ENCODE results near the gene PDZD8.

PDZD8 gene

DNA sequence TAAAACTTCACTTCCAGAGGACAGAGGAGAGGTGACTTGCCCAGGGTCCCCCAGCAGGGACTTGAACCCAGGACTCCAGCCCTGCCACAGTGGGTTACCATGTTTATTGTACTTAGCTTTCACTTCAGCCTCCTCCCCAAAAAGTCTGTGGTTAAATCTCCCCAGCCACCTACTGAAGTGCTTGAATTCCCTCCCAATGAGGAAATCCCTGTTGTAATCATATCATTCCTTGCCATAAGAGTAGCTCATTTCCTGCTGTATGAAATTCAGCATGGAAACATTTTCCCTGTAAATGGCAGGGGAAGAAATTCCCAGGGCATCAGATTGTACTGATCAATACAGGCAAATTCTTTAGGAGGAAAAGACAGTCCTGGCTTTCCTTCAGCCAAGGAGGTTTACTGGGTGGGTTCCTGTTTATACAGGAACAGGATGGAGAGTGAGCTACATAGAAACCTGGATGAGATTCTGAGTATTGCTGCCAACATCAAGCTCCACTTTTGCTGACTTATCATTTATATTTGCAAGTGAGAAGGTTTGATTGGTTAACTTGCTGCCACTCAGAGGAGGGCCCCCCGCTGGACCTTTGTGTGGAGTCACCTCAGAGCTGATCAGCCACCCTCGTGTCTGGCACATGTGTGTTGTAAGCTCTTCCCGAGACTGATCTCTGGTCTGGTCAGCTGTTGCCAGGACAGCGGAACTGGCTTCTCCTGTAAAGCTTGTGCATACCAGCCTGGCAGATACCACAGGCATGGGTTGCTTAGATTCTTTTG is 16.4 kb upstream of the PDZD8 start:
- Histone ChIP-seq H3K27me3 (replicated peaks; ENCODE audit: control insufficient read depth, insufficient read depth, low read length, poor library complexity, severe bottlenecking) (no peaks in the 10 kb centered on the region), H3K4me1 (ENCODE audit: control insufficient read depth, insufficient read depth, low read length, poor library complexity, severe bottlenecking) (no peaks in the 10 kb centered on the region), H3K36me3 (ENCODE audit: control insufficient read depth, insufficient read depth, low read length) (no peaks in the 10 kb centered on the region), H3K4me3 (ENCODE audit: insufficient read depth, low read depth, low read length, poor library complexity, severe bottlenecking) (no peak overlapping the region), H3K27ac (ENCODE audit: insufficient read depth, low read length, poor library complexity, severe bottlenecking) (no peak overlapping the region), H3K9me3 (ENCODE audit: control insufficient read depth, low read length) (no peaks in the 10 kb centered on the region)
- no peak for DNase-seq

DNA sequence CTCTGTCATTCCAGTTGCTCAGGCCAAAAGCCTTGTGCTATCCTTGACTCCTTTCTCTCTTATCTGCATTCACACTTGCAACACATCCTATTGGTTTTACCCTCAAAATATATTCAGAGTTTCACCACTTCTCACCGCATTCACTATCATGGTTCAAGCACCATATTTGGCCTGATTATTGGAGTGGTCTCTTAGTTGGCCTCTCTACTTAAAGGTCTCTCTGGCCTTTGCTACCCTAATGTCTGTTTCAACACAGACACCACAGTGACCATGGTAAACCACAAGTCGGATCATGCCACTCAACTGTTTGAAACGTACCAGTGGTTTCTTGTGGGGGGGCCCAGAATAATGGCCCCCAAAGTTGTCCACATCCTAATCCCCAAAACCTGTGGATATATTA is 15.2 kb upstream of the PDZD8 start:
- Histone ChIP-seq H3K36me3 (ENCODE audit: control insufficient read depth, insufficient read depth, low read length) (no peaks in the 10 kb centered on the region), H3K4me3 (ENCODE audit: insufficient read depth, low read depth, low read length, poor library complexity, severe bottlenecking) (no peak overlapping the region), H3K9me3 (ENCODE audit: control insufficient read depth, low read length) (no peaks in the 10 kb centered on the region), H3K4me1 (ENCODE audit: control insufficient read depth, insufficient read depth, low read length, poor library complexity, severe bottlenecking) (no peaks in the 10 kb centered on the region), H3K27me3 (replicated peaks; ENCODE audit: control insufficient read depth, insufficient read depth, low read length, poor library complexity, severe bottlenecking) (no peaks in the 10 kb centered on the region), H3K27ac (ENCODE audit: insufficient read depth, low read length, poor library complexity, severe bottlenecking) (no peak overlapping the region)
- DNase-seq: no peak

DNA sequence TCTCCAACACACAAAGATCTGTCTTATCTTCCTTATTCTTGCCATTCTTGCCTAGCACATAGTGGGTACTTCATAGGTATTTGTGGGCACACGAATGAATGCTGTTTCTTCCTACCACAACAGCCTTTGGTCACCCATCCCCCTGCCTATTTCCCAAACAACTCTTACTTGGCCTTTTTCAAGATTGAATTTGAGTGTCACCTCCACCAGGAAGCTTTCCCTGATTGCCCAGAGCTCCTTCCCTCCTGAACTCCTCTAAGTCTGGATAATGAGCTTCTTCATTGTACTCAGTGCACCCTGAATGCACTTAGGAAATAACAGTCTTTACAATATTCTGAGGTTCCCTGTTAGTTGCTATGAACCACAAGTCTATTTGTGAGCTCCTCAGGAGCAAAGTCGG is 11.6 kb upstream of the PDZD8 start:
- DNase-seq: no peak
- Histone ChIP-seq H3K4me3 (ENCODE audit: insufficient read depth, low read depth, low read length, poor library complexity, severe bottlenecking) (no peak overlapping the region), H3K36me3 (ENCODE audit: control insufficient read depth, insufficient read depth, low read length) (no peaks in the 10 kb centered on the region), H3K27me3 (replicated peaks; ENCODE audit: control insufficient read depth, insufficient read depth, low read length, poor library complexity, severe bottlenecking) (no peaks in the 10 kb centered on the region), H3K27ac (ENCODE audit: insufficient read depth, low read length, poor library complexity, severe bottlenecking) (no peak overlapping the region), H3K4me1 (ENCODE audit: control insufficient read depth, insufficient read depth, low read length, poor library complexity, severe bottlenecking) (no peaks in the 10 kb centered on the region), H3K9me3 (ENCODE audit: control insufficient read depth, low read length) (no peaks in the 10 kb centered on the region)

DNA sequence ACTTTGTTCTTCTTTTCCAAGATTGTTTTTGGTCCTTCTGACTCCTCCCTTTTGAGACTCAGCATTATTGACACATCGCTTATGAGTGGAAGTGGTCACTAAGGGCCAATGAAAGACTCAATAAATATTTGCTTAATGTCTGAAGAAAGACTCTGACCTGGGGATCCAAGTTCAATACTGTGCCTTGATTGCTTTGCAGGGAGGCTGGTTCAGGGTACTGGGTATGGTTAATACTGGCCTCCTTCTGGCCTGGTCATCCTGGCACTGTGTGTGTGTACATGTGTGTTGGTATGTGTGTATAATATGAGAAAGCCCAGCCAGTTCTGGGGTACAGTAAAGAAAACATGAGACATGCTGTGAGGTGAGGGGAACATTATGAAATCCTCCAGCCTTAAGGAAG is 7.6 kb upstream of the PDZD8 start:
- no peak overlapping the region for H3K4me3 ChIP-seq (ENCODE audit: insufficient read depth, low read depth, low read length, poor library complexity, severe bottlenecking)
- no peak overlapping the region for H3K27ac ChIP-seq (ENCODE audit: insufficient read depth, low read length, poor library complexity, severe bottlenecking)
- no peaks in the 10 kb centered on the region for H3K4me1 ChIP-seq (ENCODE audit: control insufficient read depth, insufficient read depth, low read length, poor library complexity, severe bottlenecking)
- no peaks in the 10 kb centered on the region for H3K9me3 ChIP-seq (ENCODE audit: control insufficient read depth, low read length)
- no peak for DNase-seq
- H3K27me3 ChIP-seq (replicated peaks; ENCODE audit: control insufficient read depth, insufficient read depth, low read length, poor library complexity, severe bottlenecking): no peaks in the 10 kb centered on the region
- no peaks in the 10 kb centered on the region for H3K36me3 ChIP-seq (ENCODE audit: control insufficient read depth, insufficient read depth, low read length)

DNA sequence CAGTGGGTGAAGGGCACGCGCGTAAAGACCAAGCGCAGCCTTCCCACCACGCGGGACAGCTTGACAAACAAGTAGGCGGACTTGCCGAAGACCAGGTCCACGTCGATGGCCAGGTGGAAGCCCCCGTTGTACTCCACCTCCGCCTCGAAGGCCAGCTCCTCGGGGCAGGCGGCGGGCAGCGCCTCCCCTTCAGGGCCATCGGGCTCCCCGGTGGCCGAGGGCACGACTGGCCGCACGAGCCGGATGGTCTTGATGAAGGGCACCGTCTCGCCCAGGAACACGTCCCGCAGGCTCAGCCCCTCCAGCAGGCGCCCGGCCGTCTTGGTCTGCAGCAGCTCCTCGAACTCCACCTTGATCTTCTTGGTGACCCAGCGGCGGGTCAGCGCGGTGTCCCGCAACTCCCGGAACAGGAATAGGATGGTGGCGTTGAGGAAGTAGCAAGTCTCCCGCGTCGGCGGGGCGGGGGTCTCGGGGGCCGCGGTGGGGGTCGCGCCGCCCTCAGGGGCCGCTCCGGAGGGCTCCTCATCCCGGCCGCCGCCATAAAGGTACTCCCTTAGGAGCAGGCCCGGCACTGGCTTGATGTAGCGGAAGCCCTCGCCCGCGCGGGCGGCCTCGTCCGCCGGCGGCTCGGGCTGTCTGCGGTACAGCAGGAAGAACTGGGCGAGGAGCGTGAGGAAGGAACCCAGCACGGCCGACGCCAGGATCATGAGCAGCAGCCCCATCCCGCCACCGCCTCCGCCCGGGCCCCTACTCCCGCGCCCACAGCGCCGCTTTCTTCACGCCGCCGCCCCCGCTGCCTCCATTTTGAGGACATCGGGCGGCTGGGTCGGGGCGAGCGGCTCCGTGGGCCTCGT is 507 bp downstream of the PDZD8 start:
- no peaks in the 10 kb centered on the region for H3K9me3 ChIP-seq (ENCODE audit: control insufficient read depth, low read length)
- peak in 2 of 3 donors; percentile 9 to 24 for DNase-seq
- peaks cover 11% of the 10 kb centered on the region for H3K4me1 ChIP-seq (ENCODE audit: control insufficient read depth, insufficient read depth, low read length, poor library complexity, severe bottlenecking)
- peak overlapping the region; percentile 75 for H3K27ac ChIP-seq (ENCODE audit: insufficient read depth, low read length, poor library complexity, severe bottlenecking)
- H3K36me3 ChIP-seq (ENCODE audit: control insufficient read depth, insufficient read depth, low read length): no peaks in the 10 kb centered on the region
- no peaks in the 10 kb centered on the region for H3K27me3 ChIP-seq (replicated peaks; ENCODE audit: control insufficient read depth, insufficient read depth, low read length, poor library complexity, severe bottlenecking)
- peak overlapping the region; percentile 91 for H3K4me3 ChIP-seq (ENCODE audit: insufficient read depth, low read depth, low read length, poor library complexity, severe bottlenecking)

DNA sequence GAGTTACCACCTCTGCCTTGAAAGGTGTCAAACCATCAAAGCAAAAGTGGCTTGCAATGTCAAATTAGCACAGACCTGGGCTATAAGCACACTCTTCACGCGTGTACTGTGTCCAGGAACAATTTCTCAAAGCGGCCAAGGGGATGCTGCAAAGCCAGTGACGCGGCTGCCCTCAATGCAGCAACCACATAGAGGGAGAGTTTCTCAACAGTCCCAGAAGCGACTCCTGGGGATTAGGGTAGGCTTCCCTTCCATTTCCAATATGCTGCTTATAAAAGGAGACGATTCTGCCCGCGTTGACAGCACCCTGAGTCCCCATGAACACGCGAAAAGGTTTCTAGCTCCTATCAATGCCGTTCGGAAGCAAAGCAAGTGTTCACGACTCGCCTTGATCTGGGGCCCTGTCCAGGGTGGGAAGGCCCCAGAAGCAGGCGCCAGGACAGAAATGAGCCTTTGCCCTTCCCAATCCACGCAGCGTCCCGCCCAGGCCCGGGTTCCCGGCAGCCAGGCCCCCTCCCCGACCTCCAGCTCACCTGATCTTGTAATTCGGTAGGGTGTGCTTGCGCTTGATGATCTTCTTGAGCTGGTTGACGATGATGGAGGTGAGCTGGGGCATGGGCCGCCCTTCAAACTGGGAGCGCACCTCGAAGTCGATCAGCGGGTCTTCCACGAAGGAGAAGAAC is 1.3 kb downstream of the PDZD8 start:
- Histone ChIP-seq H3K36me3 (ENCODE audit: control insufficient read depth, insufficient read depth, low read length) (no peaks in the 10 kb centered on the region), H3K4me3 (ENCODE audit: insufficient read depth, low read depth, low read length, poor library complexity, severe bottlenecking) (peak overlapping the region; percentile 91), H3K27ac (ENCODE audit: insufficient read depth, low read length, poor library complexity, severe bottlenecking) (peak overlapping the region; percentile 75), H3K27me3 (replicated peaks; ENCODE audit: control insufficient read depth, insufficient read depth, low read length, poor library complexity, severe bottlenecking) (no peaks in the 10 kb centered on the region), H3K9me3 (ENCODE audit: control insufficient read depth, low read length) (no peaks in the 10 kb centered on the region), H3K4me1 (ENCODE audit: control insufficient read depth, insufficient read depth, low read length, poor library complexity, severe bottlenecking) (peaks cover 14% of the 10 kb centered on the region)
- DNase-seq: peak; percentile 16 to 26 (median 26)

DNA sequence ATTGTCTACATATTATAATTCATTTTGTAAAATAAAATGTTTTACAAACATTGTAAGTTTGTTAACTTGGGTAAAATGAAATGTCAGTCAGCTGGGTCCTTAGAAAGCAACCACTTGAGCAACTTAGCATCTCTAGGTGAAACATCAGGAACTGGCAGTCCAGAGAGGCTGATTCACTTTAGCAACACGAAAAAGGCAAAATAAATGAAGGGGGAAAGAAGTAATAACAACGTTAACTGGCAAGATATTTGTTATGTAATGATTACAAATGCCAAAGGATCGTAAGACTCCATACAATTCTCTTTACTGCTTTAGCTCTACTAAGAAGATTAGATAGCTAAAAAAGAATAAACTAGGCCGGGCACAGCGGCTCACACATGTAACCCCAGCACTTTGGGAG is 5.0 kb downstream of the PDZD8 start:
- peaks cover 14% of the 10 kb centered on the region for H3K4me1 ChIP-seq (ENCODE audit: control insufficient read depth, insufficient read depth, low read length, poor library complexity, severe bottlenecking)
- H3K4me3 ChIP-seq (ENCODE audit: insufficient read depth, low read depth, low read length, poor library complexity, severe bottlenecking): no peak overlapping the region
- no peak for DNase-seq
- H3K9me3 ChIP-seq (ENCODE audit: control insufficient read depth, low read length): no peaks in the 10 kb centered on the region
- H3K27ac ChIP-seq (ENCODE audit: insufficient read depth, low read length, poor library complexity, severe bottlenecking): no peak overlapping the region
- no peaks in the 10 kb centered on the region for H3K36me3 ChIP-seq (ENCODE audit: control insufficient read depth, insufficient read depth, low read length)
- H3K27me3 ChIP-seq (replicated peaks; ENCODE audit: control insufficient read depth, insufficient read depth, low read length, poor library complexity, severe bottlenecking): no peaks in the 10 kb centered on the region

DNA sequence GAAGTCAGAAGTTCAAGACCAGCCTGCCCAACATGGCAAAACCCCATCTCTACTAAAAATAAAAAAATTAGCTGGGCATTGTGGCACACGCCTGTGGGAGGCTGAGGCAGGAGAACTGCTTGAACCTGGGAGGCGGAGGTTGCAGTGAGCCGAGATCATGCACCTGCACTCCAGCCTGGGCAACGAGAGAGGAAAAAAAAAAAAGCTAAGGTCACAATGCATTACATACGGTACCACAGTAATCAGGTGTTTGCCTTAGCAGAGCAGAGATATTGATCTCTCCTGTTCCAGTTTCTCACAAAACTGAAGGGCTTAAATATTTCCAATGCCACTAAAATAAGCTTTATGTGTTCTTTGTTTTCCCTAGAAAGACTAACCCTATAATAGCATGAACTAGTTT is 7.5 kb downstream of the PDZD8 start:
- H3K4me3 ChIP-seq (ENCODE audit: insufficient read depth, low read depth, low read length, poor library complexity, severe bottlenecking): no peak overlapping the region
- no peaks in the 10 kb centered on the region for H3K9me3 ChIP-seq (ENCODE audit: control insufficient read depth, low read length)
- H3K27me3 ChIP-seq (replicated peaks; ENCODE audit: control insufficient read depth, insufficient read depth, low read length, poor library complexity, severe bottlenecking): no peaks in the 10 kb centered on the region
- H3K36me3 ChIP-seq (ENCODE audit: control insufficient read depth, insufficient read depth, low read length): no peaks in the 10 kb centered on the region
- H3K4me1 ChIP-seq (ENCODE audit: control insufficient read depth, insufficient read depth, low read length, poor library complexity, severe bottlenecking): peaks cover 12% of the 10 kb centered on the region
- H3K27ac ChIP-seq (ENCODE audit: insufficient read depth, low read length, poor library complexity, severe bottlenecking): no peak overlapping the region
- no peak for DNase-seq

DNA sequence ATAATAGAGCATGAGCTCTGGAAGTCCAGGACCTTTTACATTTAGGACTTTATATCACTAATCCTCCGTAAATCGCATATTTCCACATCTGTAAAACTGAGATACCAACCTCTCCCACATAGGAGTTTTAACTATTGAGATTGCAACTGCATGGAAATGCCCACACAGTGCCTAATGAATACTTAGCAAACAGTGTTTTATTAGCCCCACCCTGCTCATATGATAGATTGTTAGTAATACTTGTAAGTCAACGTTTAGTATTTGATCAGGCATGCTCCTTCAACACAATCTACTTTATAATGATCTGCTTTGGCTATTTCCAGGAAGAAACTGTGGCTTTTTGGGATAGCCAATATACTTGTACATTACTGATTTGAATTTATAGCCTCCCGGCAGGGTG is 8.5 kb downstream of the PDZD8 start:
- H3K4me1 ChIP-seq (ENCODE audit: control insufficient read depth, insufficient read depth, low read length, poor library complexity, severe bottlenecking): peaks cover 9% of the 10 kb centered on the region
- no peaks in the 10 kb centered on the region for H3K9me3 ChIP-seq (ENCODE audit: control insufficient read depth, low read length)
- DNase-seq: no peak
- H3K27ac ChIP-seq (ENCODE audit: insufficient read depth, low read length, poor library complexity, severe bottlenecking): no peak overlapping the region
- H3K36me3 ChIP-seq (ENCODE audit: control insufficient read depth, insufficient read depth, low read length): no peaks in the 10 kb centered on the region
- no peak overlapping the region for H3K4me3 ChIP-seq (ENCODE audit: insufficient read depth, low read depth, low read length, poor library complexity, severe bottlenecking)
- no peaks in the 10 kb centered on the region for H3K27me3 ChIP-seq (replicated peaks; ENCODE audit: control insufficient read depth, insufficient read depth, low read length, poor library complexity, severe bottlenecking)

DNA sequence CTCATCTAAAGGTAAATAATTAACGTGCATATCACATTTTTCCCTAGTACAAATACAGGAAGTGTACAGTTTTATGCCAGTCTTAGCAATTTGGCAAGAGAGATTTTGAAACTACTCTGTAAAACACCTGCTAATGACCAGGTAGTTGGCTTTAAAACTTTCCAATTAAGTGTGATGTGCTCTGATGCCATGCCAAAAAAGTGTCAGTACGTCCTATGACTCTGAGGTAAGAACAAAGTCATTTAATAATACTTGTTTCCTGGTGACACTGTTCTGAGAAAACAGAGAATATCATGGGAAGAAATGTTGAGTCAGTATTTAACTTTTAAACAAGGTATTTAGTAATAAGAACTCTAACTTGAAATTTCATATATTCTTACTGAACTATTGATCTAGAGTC is 9.6 kb downstream of the PDZD8 start:
- H3K27ac ChIP-seq (ENCODE audit: insufficient read depth, low read length, poor library complexity, severe bottlenecking): no peak overlapping the region
- H3K36me3 ChIP-seq (ENCODE audit: control insufficient read depth, insufficient read depth, low read length): no peaks in the 10 kb centered on the region
- no peaks in the 10 kb centered on the region for H3K27me3 ChIP-seq (replicated peaks; ENCODE audit: control insufficient read depth, insufficient read depth, low read length, poor library complexity, severe bottlenecking)
- no peak overlapping the region for H3K4me3 ChIP-seq (ENCODE audit: insufficient read depth, low read depth, low read length, poor library complexity, severe bottlenecking)
- no peak for DNase-seq
- H3K9me3 ChIP-seq (ENCODE audit: control insufficient read depth, low read length): no peaks in the 10 kb centered on the region
- peaks cover 7% of the 10 kb centered on the region for H3K4me1 ChIP-seq (ENCODE audit: control insufficient read depth, insufficient read depth, low read length, poor library complexity, severe bottlenecking)

Measured in effector memory CD4-positive, alpha-beta T cell (primary cell).